HepG2 (cell line): ENCODE measurements around the gene ACTN2. TPM values are rescaled to one million over a fixed set of nuclear protein-coding genes. Genes with fewer than 3 reads are reported as not detected.

Source experiments
- ASH2L ChIP-seq: fragments of 300-600, 200-600 bp; sonication (generic); IDR thresholded peaks from 2 replicates; pipeline ENCODE4 v1.7.0; 2017; ENCODE audit warnings: low read depth, mild to moderate bottlenecking, moderate library complexity, mixed read lengths, low read length; ENCODE audit not compliant: insufficient read length
- CEBPG ChIP-seq: IDR thresholded peaks from 2 replicates; pipeline ENCODE4 v1.6.1; 2016
- E2F5 ChIP-seq: sonication (generic); formaldehyde crosslinking; conservative IDR thresholded peaks from 2 replicates; pipeline ENCODE4 v1.4.0; 2020; ENCODE audit warnings: missing genetic modification reagents
- HIC2 ChIP-seq: sonication (generic); formaldehyde crosslinking; IDR thresholded peaks from 2 replicates; pipeline ENCODE4 v1.9.0; 2022; ENCODE audit warnings: low read depth, missing genetic modification reagents
- MBD4 ChIP-seq: IDR thresholded peaks from 2 replicates; pipeline ENCODE4 v1.6.1; 2012; ENCODE audit warnings: low read length, inconsistent platforms, borderline replicate concordance
- RBM39 ChIP-seq: fragments of 200-400 bp; formaldehyde crosslinking; IDR thresholded peaks from one replicate; pipeline ENCODE4 v1.6.1; 2018; ENCODE audit warnings: antibody characterized with exemption, mild to moderate bottlenecking, low read depth, low read length; ENCODE audit not compliant: poor library complexity, severe bottlenecking
- SETDB1 ChIP-seq: sonication (generic); formaldehyde crosslinking; IDR thresholded peaks from 2 replicates; pipeline ENCODE4 v1.5.1; 2020; ENCODE audit warnings: missing genetic modification reagents, mild to moderate bottlenecking, borderline replicate concordance
- ZHX2 ChIP-seq, 2 experiments: sonication (generic) in 1 of 2; formaldehyde crosslinking in 1 of 2; IDR thresholded peaks; 2 replicates each; pipeline versions ENCODE4 v1.6.1 to v1.9.0; 2014 to 2022; ENCODE audit warnings: antibody characterized with exemption in 1 of 2, borderline replicate concordance in 1 of 2, inconsistent platforms in 1 of 2, low read depth in 1 of 2, missing genetic modification reagents in 1 of 2
- ZNF124 ChIP-seq: sonication (generic); formaldehyde crosslinking; IDR thresholded peaks from 2 replicates; pipeline ENCODE4 v1.4.0; 2020; ENCODE audit warnings: missing genetic modification reagents
- ZNF253 ChIP-seq: sonication (generic); formaldehyde crosslinking; IDR thresholded peaks from 2 replicates; pipeline ENCODE4 v1.8.0; 2022; ENCODE audit warnings: mild to moderate bottlenecking, missing genetic modification reagents, borderline replicate concordance
- ZNF280D ChIP-seq: sonication (generic); formaldehyde crosslinking; IDR thresholded peaks from 2 replicates; pipeline ENCODE4 v1.5.1; 2020; ENCODE audit warnings: mild to moderate bottlenecking, missing genetic modification reagents
- ZNF780A ChIP-seq: sonication (generic); formaldehyde crosslinking; IDR thresholded peaks from 2 replicates; pipeline ENCODE4 v1.8.0; 2022; ENCODE audit warnings: mild to moderate bottlenecking, missing genetic modification reagents, moderate library complexity
- ZSCAN21 ChIP-seq: sonication (generic); formaldehyde crosslinking; IDR thresholded peaks from 2 replicates; pipeline ENCODE4 v1.8.0; 2022; ENCODE audit warnings: mild to moderate bottlenecking, missing genetic modification reagents, moderate library complexity, borderline replicate concordance
- polyA plus RNA-seq, 8 experiments: library from polyadenylated mRNA; depleted of rRNA in 3 of 8; stranded (reverse) in 7 of 8; unstranded in 1 of 8; fragments of >200 nt; fragmentation: Illumina TruSeq in 4 of 8; extraction: Trizol in 4 of 8; gene quantifications; 2 replicates each; pipeline versions ENCODE4 v1.2.1 to v1.2.3, GENCODE V29; 2011 to 2016; ENCODE audit warnings: low read depth in 4 of 8, missing spikeins in 1 of 8, mixed read lengths in 1 of 8; ENCODE audit not compliant: insufficient read depth in 1 of 8
- total RNA-seq, 5 experiments: library from RNA; depleted of rRNA; stranded (reverse); fragments of >200 nt; fragmentation: Illumina TruSeq; extraction: Trizol; gene quantifications; 2 replicates each; pipeline ENCODE4 v1.2.3, GENCODE V29; 2016; ENCODE audit warnings: low read depth in 1 of 5

Gene ACTN2
- total and polyA plus RNA-seq, 2 of the 13 experiments (the other 11 are each of a cell fraction or from before 2014, with no cell fraction given), result 0.04 to 0.13 TPM

- TF ChIP-seq ZNF780A (CRISPR knock-in tag) (0 out of 2 replicates have a peak, but pooled peaks have one; percentile 16), ZSCAN21 (CRISPR knock-in tag) (peak; percentile 23; the same call in 1 of the 2 replicates), ASH2L (peak; percentile 37), HIC2 (no peak), E2F5 (CRISPR knock-in tag) (no peak), MBD4 (no peak), ZNF124 (no peak), ZNF253 (CRISPR knock-in tag) (no peak), RBM39 (no peak), ZHX2 (IDR thresholded peaks at IDR 0.05; ENCODE audit: low read depth) (0 out of 2 replicates have a peak, but pooled peaks have one; percentile 28), ZHX2 (CRISPR knock-in tag; IDR thresholded peaks at IDR 0.05; ENCODE audit: borderline replicate concordance) (no peak), CEBPG (CRISPR knock-in tag) (no peak), SETDB1 (CRISPR knock-in tag) (no peak), ZNF280D (CRISPR knock-in tag) (no peak)
Observed at GRCh38 chr1:236795757-236796667, 109.7 kb downstream of the ACTN2 start (continued).
